GM18868 (cell line): ENCODE data around the gene KRT33B.
"Not testable (repeated sequence)": the region's sequence is repeated elsewhere in the genome, so short reads cannot be mapped to it uniquely, and the experiment has no call there.

Source experiments
- ATAC-seq: cut with Tn5 transposase; IDR thresholded peaks from one replicate; pipeline ENCODE4 v1.9.1; 2021; ENCODE audit warnings: mild to moderate bottlenecking, moderate library complexity; ENCODE audit not compliant: unreplicated experiment

KRT33B gene

GRCh38 chr17:41350381-41350878, 19.2 kb downstream of the KRT33B start, which contains the start of gene KRT33A:
KRT33A (minus strand) TSS chr17:41350828; CDS start chr17:41350767, 61 bp downstream.
- ATAC-seq, result not testable (repeated sequence)

DNA sequence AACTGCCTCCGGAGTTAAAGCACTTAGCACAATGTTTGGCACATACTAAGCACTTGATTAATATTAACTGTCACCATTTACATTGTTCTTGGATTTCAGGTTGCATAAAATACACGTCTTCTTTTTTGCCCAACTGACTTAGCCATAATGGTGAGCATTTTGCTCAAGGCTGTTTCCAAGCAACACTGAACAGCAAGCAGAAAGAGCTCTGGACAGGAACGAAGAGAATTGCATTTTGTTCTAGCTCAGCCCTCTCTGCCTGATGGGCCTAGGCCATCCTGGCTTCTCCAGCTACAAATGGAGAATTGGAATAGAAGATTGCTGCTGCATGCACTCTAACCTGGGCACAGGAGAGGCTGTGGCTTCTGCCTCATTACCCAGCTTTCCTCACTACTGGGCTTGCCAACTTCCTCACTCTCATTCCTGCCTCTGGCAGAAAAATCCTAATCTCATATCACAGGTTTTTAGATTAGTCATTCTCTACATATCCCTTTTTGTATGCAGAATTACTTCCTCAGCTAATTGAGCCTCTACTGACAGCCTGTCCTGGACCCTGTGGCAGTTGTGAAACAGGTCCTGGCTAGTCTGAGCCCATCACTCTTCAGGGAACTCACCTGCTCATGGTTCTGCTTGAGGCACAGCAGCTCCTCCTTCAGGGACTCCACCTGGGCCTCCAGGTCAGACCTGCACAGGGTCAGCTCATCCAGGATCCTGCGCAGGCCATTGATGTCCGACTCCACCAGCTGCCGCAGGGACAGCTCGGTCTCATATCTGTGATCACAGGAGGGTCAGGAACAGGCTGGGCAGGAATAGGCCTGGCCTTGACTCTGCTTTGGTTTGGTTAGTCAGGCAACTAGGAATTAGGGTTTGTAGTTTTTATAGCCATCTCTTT, 21.5 kb downstream of the KRT33B start:
- ATAC-seq, result no peak

DNA sequence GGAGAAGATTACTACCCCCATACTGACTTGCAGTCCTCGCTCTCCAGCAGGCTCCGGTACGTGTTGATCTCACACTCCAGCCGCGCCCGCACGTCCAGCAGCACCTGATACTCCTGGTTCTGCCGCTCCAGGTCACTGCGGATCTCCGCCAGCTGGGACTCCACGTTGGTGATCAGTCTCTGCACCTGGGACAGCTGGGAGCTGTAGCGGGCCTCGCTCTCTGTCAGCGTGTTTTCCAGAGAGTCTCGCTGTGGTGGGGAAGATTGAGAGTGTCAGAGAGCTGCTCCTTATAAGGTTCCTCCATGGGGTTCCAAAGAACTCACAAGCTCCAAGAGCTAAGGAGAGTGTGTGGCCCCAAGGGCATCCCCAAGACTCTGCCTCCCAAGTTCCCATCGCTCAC, 23.2 kb downstream of the KRT33B start:
- not testable (repeated sequence) for ATAC-seq

GRCh38 chr17:41345992-41346391, 23.6 kb downstream of the KRT33B start:
- no peak for ATAC-seq

GRCh38 chr17:41343029-41343428, 26.6 kb downstream of the KRT33B start:
- no peak for ATAC-seq

DNA sequence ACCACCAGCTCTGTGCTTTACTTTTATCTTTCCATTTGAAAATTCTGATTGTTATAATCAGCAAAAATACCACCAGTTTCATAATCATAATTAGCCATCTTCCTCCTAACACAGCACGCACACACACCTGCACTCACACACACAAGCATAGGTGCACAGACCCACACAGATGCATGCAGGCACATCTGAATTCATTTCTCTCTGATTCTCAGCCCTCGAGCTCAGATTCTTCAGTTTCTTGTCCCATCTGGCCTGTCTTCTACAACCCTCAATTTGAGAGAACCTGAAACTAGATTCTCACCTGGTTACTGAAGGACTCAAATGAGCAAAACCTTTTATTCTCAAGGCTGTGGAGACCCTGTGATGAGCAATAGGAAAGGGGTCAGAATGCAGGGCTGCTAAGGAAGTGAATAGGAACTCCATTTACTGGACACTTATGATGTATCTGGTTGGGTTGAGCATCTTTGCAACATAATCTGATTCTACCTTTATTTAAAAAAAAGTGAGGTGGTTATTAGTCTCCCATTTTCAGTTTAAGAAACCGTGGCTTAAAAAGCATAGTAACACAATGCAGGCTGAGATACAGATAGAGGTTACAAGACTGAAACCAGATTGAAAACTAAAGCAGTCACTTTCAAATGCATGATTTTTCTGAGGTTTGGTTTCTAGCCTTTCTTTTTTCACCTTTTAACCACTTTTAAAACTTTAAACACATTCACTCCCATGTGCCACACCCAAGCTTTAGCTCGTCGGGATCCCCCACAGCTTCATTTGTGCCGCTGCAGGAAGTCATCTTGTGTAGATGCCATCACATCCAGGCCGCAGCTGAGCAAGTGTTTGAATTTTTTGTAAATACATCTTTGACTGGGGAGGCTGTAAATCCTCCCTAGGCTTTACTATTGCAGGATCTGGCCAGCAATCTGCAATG, 28.4 kb downstream of the KRT33B start:
- ATAC-seq, result no peak

DNA sequence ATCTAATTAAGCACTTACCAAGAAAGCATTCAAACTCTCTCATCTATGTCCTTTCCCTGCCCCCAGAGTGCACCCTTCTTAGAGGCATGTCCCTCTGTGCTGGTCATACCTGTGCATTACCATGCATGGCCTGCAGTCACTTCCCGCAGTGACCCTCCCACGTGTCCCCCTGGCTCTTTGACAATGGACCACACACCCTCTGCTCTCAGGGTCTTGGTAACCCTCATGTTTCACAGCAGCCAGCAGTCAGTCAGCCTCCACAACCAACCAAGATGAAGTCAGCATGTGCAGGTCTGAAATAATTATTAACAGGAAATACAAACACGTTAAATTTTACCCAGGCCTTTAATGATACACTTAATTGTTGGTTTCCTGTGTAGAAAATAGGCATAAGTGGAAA, 29.1 kb downstream of the KRT33B start:
- no peak for ATAC-seq

DNA sequence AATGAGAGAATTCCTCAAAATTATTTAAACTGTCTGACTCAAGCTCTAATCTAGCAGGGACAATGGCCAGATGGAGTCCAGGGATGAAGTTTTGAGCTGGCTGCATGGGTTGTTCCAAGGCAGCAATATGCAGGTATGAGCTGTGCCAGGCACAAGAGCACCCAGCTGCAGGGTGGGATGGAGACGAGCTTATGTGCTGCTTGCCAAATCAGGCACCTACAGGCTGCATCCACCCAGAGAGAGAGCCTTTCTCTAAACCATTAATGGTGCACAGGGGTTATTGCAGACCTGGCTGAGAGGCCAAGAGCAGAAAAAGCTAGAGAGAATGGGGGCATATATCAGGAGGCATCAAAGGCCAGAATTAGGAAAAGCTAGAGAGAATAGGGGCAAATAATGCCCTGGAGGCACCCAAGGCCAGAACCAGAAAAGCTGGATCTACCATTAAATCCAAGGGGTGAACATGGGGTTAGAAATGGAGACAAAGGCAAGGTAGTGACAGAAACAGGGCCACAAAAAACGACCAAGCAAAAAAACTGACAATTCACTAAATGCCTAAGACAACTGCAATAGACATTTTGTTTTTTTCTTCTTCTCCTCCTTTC, 29.9 kb downstream of the KRT33B start:
- no peak for ATAC-seq

DNA sequence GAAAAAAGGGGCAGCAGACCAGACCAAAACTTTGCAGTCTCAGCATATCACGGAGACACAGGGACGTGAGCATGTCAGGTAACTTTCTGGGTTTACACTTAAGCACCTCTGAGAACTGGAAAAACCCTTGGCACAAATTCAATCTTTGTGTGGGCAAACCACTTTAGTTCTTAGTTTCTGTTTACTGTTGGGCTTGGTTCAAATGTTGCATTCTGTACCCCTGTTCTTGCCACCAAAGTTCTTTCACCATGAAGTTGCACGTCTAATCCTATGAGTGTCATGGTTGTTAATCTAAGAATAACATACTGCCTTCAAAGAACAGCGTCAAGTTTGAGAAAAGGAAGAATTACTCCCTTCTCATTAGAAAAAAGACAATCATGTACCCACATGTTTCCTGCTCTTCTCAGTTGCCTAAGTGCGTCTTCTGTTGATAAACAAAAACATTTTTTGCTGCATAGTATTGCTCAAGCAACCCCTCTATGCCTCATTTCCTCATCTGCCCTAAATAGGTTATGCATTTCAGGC, 30.6 kb downstream of the KRT33B start:
- ATAC-seq, result no peak

DNA sequence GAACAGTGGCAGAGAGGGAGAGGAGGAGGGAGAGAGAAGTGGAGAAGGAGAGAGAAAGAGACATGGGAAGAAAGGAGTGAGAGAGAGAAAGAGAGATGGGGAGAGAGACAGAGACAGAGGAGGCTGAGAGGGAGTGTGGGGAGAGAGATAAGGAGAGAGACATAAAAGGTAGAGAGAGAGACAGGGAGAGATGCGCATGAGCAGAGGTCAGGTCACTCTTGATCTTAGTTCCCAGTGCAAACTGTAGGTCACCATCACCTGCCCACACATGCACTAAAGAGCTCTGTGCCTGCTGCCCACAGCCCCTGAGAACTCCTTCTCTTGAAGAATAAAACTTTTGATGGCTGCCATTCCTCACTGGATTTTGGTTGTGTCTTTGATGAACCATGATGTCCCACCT, 33.9 kb downstream of the KRT33B start:
- ATAC-seq, result no peak

- no peak for ATAC-seq
Observed at GRCh38 chr17:41334385-41335305, 35.0 kb downstream of the KRT33B start.

- no peak for ATAC-seq
Observed at GRCh38 chr17:41333836-41334235, 35.8 kb downstream of the KRT33B start.

DNA sequence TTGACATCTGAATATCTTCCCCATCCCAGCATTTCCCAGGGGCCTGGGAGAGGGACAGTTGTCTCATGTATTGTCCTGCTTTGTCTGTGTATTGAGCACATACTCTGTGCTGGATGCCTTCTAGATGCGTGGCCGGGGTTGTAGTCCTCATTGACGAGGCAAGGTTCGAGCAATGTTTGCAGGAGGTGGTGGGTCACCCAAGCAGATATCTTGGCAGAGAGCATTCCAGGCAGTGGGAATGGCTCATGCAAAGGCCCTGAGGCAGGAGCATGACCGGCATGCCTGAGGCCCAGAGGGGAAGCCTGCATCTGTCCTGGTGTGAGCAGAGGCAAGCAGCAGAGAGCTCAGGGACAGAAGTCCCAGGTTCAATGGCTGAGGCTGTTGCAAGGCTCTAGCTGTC, 36.5 kb downstream of the KRT33B start:
- no peak for ATAC-seq

GRCh38 chr17:41332239-41332638, 37.4 kb downstream of the KRT33B start:
- no peak for ATAC-seq

GRCh38 chr17:41331606-41332005, 38.0 kb downstream of the KRT33B start:
- no peak for ATAC-seq

GRCh38 chr17:41329279-41329948, 40.2 kb downstream of the KRT33B start:
- no peak for ATAC-seq

- ATAC-seq, result no peak
Observed at GRCh38 chr17:41328207-41328606, 41.4 kb downstream of the KRT33B start.

DNA sequence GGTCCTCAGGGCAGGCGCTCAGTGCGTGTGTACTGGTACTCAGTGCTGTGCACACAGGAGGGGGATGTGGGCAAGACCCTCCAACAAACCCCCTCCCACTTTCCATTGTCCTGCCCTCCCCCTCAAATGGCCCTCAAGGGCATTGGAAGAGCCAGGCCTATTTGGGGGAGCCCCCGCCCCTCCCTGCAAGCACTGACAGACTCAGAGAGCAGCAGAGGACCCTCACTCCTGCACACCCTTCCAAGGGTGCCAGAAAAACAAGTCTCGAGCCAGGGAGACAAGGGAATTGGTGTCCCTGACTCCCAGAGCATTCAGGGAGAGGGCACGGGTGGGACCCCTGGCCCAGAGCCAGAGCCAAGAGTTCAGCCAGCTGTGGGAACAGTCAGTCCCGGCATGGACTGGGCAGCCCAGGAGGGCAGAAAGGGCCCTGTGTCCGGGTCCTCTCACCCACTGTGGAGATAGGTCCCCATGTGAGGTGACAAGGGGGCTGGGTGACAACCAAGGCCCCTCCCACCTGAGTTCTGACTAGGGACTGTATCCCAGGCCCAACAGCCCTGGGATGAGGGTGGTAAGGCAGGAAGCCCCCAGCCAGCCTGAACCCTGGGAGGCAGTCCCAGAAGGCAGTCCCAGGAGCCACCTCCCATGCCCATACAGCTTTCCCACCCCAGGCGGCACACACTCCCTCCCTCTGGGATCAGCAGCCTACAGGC, 42.0 kb downstream of the KRT33B start:
- no peak for ATAC-seq
